K562 (cell line): Measurements from ENCODE around the gene CAPZA1. TPM values are rescaled to one million over a fixed set of nuclear protein-coding genes. Genes with fewer than 3 reads are reported as not detected.

Source experiments
- BHLHE40 ChIP-seq: IDR thresholded peaks from 2 replicates; pipeline ENCODE4 v1.6.1; 2011; ENCODE audit warnings: low read length, improper control_type of control experiment
- C11orf30 ChIP-seq: fragments of 450-650 bp; IDR thresholded peaks from 2 replicates; pipeline ENCODE4 v1.6.1; 2016; ENCODE audit warnings: low read depth, mild to moderate bottlenecking
- CBFA2T2 ChIP-seq: fragments of 450-650 bp; conservative IDR thresholded peaks from 2 replicates; pipeline ENCODE4 v1.6.1; 2017; ENCODE audit warnings: mild to moderate bottlenecking
- CEBPG ChIP-seq, 3 experiments: fragments of 200-800 bp in 1 of 3; sonication (Bioruptor generic) in 1 of 3; sonication (generic) in 1 of 3; formaldehyde crosslinking in 1 of 3; IDR thresholded peaks in 2 of 3; conservative IDR thresholded peaks in 1 of 3; 2 replicates each; pipeline versions ENCODE4 v1.6.1 to v1.8.0; 2016 to 2022; ENCODE audit warnings: missing compliant biosample characterization in 2 of 3, missing genetic modification characterization in 2 of 3, mild to moderate bottlenecking in 1 of 3, missing genetic modification reagents in 1 of 3
- CREB5 ChIP-seq: fragments of 250-450 bp; sonication (Bioruptor Pico); IDR thresholded peaks from 2 replicates; pipeline ENCODE4 v1.5.0; 2020; ENCODE audit warnings: mild to moderate bottlenecking
- CXXC5 ChIP-seq: fragments of 250-450 bp; sonication (Bioruptor Pico); IDR thresholded peaks from 2 replicates; pipeline ENCODE4 v1.8.0; 2022; ENCODE audit warnings: inconsistent platforms, mild to moderate bottlenecking, moderate library complexity
- ELF2 ChIP-seq: fragments of 250-450 bp; sonication (Bioruptor Pico); IDR thresholded peaks from 2 replicates; pipeline ENCODE4 v1.5.0; 2021; ENCODE audit warnings: mild to moderate bottlenecking
- MYC ChIP-seq, 2 experiments: fragments of 250-450 bp in 1 of 2; sonication (Bioruptor Pico) in 1 of 2; IDR thresholded peaks; 2 replicates each; pipeline versions ENCODE4 v1.5.1 to v1.6.1; 2012 to 2021; ENCODE audit warnings: low read depth in 2 of 2, borderline replicate concordance in 1 of 2, improper control_type of control experiment in 1 of 2, low read length in 1 of 2, mild to moderate bottlenecking in 1 of 2, moderate library complexity in 1 of 2
- POLR2A ChIP-seq: fragments of 450-650 bp; conservative IDR thresholded peaks from 2 replicates; pipeline ENCODE4 v1.6.1; 2016
- PURB ChIP-seq: sonication (generic); formaldehyde crosslinking; IDR thresholded peaks from 2 replicates; pipeline ENCODE4 v1.9.0; 2021; ENCODE audit warnings: low read depth, mild to moderate bottlenecking, missing genetic modification reagents
- SMAD4 ChIP-seq: fragments of 250-450 bp; sonication (Bioruptor Pico); conservative IDR thresholded peaks from 2 replicates; pipeline ENCODE4 v1.8.0; 2021; ENCODE audit warnings: inconsistent platforms, mild to moderate bottlenecking, moderate library complexity
- SREBF1 ChIP-seq: fragments of 150-350 bp; IDR thresholded peaks from 2 replicates; pipeline ENCODE4 v1.6.1; 2014; ENCODE audit warnings: antibody characterized with exemption, low read depth, low read length, borderline replicate concordance
- TEAD1 ChIP-seq, 2 experiments: fragments of 450-650 bp in 1 of 2; sonication (generic) in 1 of 2; formaldehyde crosslinking; IDR thresholded peaks; 2 replicates each; pipeline versions ENCODE4 v1.4.0 to v1.8.0; 2020 to 2022; ENCODE audit warnings: mild to moderate bottlenecking in 2 of 2, missing genetic modification reagents in 1 of 2
- ZFP1 ChIP-seq: fragments of 450-650 bp; formaldehyde crosslinking; IDR thresholded peaks from 2 replicates; pipeline ENCODE4 v1.4.0; 2020; ENCODE audit warnings: mild to moderate bottlenecking, mixed read lengths
- ZNF444 ChIP-seq: fragments of 250-450 bp; sonication (Bioruptor Pico); IDR thresholded peaks from 2 replicates; pipeline ENCODE4 v1.4.0; 2020; ENCODE audit warnings: mild to moderate bottlenecking, moderate library complexity
- ZNF780A ChIP-seq: fragments of 250-450 bp; sonication (Bioruptor Pico); IDR thresholded peaks from 2 replicates; pipeline ENCODE4 v1.5.0; 2021; ENCODE audit warnings: mild to moderate bottlenecking
- polyA plus RNA-seq, 8 experiments: library from polyadenylated mRNA; depleted of rRNA in 4 of 8; stranded (reverse) in 5 of 8; unstranded in 3 of 8; fragments of >200 nt; fragmentation: Nextera tagmentation in 2 of 8; fragmentation: Illumina TruSeq in 1 of 8; extraction: Ambion mirVana in 2 of 8; extraction: Trizol in 1 of 8; gene quantifications; 2 replicates each; pipeline versions ENCODE4 v1.2.1 to v1.2.3, GENCODE V29; 2011 to 2014; ENCODE audit warnings: inconsistent platforms in 1 of 8, missing spikeins in 1 of 8
- total RNA-seq, 7 experiments: library from RNA; depleted of rRNA in 6 of 7; stranded (reverse); fragments of >200 nt in 6 of 7; fragmentation: Illumina TruSeq in 2 of 7; extraction: Trizol in 2 of 7; gene quantifications; 2 replicates each; pipeline versions ENCODE4 v1.2.1 to v1.2.3, GENCODE V29; 2011 to 2021; ENCODE audit warnings: low replicate concordance in 1 of 7
- TF ChIP-seq, protein P1 (sequence below): sonication (generic); formaldehyde crosslinking; IDR thresholded peaks from 2 replicates; pipeline ENCODE4 v1.8.0; 2022; ENCODE audit warnings: mild to moderate bottlenecking, missing genetic modification reagents
- TF ChIP-seq, protein P2 (sequence below): fragments of 450-650 bp; formaldehyde crosslinking; IDR thresholded peaks from 2 replicates; pipeline ENCODE4 v1.4.0; 2022; ENCODE audit warnings: mild to moderate bottlenecking, moderate library complexity
- TF ChIP-seq, protein P3 (sequence below): fragments of 250-450 bp; sonication (Bioruptor Pico); IDR thresholded peaks from 2 replicates; pipeline ENCODE4 v1.4.0; 2020; ENCODE audit warnings: mild to moderate bottlenecking

CAPZA1 gene
- total and polyA plus RNA-seq, 9 of the 15 experiments (the other 6 are each of a cell fraction or from before 2014, with no cell fraction given) = 237 to 1,020 (median 306) TPM

- TF ChIP-seq ELF2 (CRISPR knock-in tag) (no peak), ZNF444 (no peak), CREB5 (0 out of 2 replicates have a peak, but pooled peaks have one; percentile 22), BHLHE40 (peak; percentile 8; the same call in 1 of the 2 replicates), C11orf30 (no peak), ZFP1 (CRISPR knock-in tag) (0 out of 2 replicates have a peak, but pooled peaks have one; percentile 11), SMAD4 (CRISPR knock-in tag) (0 out of 2 replicates have a peak, but pooled peaks have one; percentile 26), CEBPG (CRISPR knock-in tag; IDR thresholded peaks at IDR 0.05) (no peak), CEBPG (tag; conservative IDR thresholded peaks at IDR 0.05 in 1 of 2, IDR thresholded peaks at IDR 0.05 in 1 of 2) (no peak), MYC (IDR thresholded peaks at IDR 0.05; ENCODE audit: low read depth, low read length) (0 out of 2 replicates have a peak, but pooled peaks have one; percentile 26), MYC (CRISPR knock-in tag; IDR thresholded peaks at IDR 0.05; ENCODE audit: borderline replicate concordance, low read depth) (no peak), CXXC5 (peak; percentile 30; the same call in 1 of the 2 replicates), PURB (CRISPR knock-in tag) (no peak), CBFA2T2 (peak; percentile 32; the same call in 1 of the 2 replicates), SREBF1 (no peak), ZNF780A (no peak), POLR2A (peak; percentile 67), TEAD1 (CRISPR knock-in tag; IDR thresholded peaks at IDR 0.05) (peak; percentile 19 to 46; a peak in 1 of 4 replicates)
- TF ChIP-seq, protein P1, sequence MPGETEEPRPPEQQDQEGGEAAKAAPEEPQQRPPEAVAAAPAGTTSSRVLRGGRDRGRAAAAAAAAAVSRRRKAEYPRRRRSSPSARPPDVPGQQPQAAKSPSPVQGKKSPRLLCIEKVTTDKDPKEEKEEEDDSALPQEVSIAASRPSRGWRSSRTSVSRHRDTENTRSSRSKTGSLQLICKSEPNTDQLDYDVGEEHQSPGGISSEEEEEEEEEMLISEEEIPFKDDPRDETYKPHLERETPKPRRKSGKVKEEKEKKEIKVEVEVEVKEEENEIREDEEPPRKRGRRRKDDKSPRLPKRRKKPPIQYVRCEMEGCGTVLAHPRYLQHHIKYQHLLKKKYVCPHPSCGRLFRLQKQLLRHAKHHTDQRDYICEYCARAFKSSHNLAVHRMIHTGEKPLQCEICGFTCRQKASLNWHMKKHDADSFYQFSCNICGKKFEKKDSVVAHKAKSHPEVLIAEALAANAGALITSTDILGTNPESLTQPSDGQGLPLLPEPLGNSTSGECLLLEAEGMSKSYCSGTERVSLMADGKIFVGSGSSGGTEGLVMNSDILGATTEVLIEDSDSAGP (CRISPR knock-in tag) = no peak
- TF ChIP-seq, protein P2, sequence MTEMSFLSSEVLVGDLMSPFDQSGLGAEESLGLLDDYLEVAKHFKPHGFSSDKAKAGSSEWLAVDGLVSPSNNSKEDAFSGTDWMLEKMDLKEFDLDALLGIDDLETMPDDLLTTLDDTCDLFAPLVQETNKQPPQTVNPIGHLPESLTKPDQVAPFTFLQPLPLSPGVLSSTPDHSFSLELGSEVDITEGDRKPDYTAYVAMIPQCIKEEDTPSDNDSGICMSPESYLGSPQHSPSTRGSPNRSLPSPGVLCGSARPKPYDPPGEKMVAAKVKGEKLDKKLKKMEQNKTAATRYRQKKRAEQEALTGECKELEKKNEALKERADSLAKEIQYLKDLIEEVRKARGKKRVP (CRISPR knock-in tag) = no peak
- TF ChIP-seq, protein P3, sequence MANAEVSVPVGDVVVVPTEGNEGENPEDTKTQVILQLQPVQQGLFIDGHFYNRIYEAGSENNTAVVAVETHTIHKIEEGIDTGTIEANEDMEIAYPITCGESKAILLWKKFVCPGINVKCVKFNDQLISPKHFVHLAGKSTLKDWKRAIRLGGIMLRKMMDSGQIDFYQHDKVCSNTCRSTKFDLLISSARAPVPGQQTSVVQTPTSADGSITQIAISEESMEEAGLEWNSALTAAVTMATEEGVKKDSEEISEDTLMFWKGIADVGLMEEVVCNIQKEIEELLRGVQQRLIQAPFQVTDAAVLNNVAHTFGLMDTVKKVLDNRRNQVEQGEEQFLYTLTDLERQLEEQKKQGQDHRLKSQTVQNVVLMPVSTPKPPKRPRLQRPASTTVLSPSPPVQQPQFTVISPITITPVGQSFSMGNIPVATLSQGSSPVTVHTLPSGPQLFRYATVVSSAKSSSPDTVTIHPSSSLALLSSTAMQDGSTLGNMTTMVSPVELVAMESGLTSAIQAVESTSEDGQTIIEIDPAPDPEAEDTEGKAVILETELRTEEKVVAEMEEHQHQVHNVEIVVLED = no peak
Observed at GRCh38 chr1:112698366-112699310, 79.0 kb downstream of the CAPZA1 start (continued).
